GM15510 (cell line): ENCODE measurements around the gene LIMK1.

Experiments
- POLR2A ChIP-seq: IDR thresholded peaks from 3 replicates; pipeline ENCODE4 v1.6.1; 2011; ENCODE audit warnings: borderline replicate concordance; ENCODE audit not compliant: insufficient read length; ENCODE audit errors: extremely low read depth

Gene LIMK1

GRCh38 chr7:74087791-74088453 is 4.3 kb downstream of the LIMK1 start:
- no peak for TF ChIP-seq POLR2A

DNA sequence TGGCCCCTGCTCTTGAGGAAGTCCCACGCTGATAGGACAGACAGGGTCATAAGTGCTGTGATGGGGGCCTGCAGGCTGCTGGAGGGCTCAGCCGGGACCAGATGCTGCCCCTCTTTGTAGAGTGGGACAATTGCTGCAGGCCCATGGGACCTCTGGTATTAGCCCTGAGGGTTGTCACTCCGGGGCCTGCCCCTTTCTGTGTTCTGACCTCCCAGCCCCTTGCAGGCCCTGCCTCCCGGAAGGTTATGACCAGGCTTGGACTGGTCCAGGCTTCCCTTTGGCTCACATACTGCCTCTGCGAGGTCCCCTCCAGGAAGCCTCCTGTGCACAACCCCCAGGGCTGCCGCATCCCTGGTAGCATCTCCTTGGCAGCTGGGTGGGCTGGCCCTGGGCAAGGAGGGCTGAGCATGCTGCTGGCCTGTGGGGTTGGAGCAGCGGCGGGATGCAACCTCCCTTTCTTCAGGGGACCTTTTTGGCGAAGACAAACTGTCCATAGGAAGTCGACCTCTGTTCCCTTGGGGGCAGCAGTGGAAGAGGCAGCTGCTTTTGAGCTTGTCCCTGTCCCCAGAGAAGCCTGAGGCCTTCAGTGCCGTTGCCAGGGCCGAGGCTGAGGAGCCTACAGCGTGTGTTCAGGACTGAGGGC is 8.8 kb downstream of the LIMK1 start:
- no peak for TF ChIP-seq POLR2A

DNA sequence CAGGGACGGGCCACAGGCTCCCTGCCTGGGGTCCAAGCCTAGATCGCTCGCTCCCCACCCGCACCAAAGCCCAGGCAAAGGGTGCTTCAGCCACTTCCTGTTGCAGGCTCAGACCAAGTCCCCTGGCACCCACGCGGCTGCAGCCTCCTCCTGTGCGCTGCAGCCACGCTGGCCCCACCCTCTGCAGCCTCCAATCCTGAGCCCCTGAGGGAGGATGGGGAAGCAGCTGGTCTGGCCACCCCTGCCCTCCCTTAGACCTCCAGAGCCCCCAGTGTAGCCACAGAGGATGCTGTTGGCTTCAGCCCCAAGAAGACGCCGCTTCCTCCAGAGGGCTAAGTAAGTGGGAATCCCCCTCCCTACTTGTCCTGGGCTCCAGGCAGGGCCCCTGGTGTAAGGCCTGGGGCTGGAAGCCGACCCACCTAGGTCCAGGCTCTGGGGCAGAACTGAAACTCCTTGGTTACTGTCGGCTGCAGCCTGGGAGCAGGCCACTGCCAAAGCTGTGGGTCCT is 9.4 kb downstream of the LIMK1 start:
- TF ChIP-seq POLR2A = peak; percentile 62

- peak; percentile 37 for TF ChIP-seq POLR2A
These were observed 10.1 kb downstream of the LIMK1 start for GRCh38 chr7:74093671-74094223.

GRCh38 chr7:74094224-74095101 is 10.9 kb downstream of the LIMK1 start:
- TF ChIP-seq POLR2A = peak; percentile 8

DNA sequence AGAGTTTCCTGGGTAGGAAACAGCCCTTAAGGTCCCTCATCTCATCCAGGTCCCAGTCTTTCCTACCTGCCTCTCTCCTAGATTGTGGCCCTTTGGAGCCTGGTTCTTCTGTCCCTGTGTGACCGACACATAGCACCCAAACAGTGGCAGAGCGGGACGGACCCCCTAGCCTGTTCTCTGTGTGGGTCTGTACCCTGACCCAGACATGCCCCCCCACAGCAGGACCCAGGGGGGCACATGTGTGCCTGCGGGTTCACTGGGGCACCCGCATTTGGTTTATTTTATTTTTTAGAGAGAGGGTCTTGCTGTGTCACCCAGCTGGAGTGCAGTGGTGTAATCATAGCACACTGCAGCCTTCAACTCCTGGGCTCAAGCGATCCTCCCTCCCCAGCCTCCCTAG is 11.5 kb downstream of the LIMK1 start:
- TF ChIP-seq POLR2A = no peak

GRCh38 chr7:74097937-74098614 is 14.5 kb downstream of the LIMK1 start:
- TF ChIP-seq POLR2A = no peak

DNA sequence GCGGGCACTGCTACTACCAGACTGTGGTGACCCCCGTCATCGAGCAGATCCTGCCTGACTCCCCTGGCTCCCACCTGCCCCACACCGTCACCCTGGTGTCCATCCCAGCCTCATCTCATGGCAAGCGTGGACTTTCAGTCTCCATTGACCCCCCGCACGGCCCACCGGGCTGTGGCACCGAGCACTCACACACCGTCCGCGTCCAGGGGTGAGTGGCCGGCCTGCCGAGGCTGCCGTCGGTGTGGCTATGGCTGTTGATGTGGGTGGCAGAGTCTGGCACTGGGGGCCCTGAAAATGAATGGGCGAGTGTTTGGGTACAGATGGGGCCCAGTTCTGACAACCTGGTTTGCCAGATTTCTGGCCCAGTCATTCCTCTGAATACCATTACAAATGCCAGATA is 15.4 kb downstream of the LIMK1 start:
- TF ChIP-seq POLR2A = no peak

DNA sequence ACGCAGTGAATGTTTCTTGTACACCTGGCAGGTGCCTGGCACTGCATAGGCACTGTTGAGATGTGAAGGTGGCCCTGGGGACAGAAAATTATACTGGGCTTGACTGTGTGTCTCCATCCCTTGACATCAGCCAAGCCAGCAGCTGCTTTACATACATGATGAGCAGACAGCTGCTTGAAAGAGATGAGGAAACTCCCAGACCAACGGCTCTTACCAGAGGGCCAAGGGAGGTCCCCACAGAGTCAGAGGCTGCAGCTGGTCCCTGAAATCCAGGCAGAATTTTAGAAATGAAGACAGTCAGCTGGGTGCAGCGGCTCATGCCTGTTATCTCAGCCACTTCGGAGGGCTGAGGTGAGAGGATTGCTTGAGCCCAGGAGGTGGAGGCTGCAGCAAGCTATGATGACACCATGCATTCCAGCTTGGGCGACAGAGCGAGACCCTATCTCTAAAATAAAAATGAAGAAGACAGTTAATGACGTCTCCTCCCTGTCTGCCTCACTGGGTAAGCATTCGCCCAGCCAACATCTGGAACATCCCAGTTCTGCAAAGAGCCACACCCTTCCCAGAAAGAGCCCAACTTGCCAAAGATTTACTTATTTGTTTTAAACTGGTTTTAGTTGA is 17.6 kb downstream of the LIMK1 start:
- TF ChIP-seq POLR2A = no peak

- no peak for TF ChIP-seq POLR2A
These were observed 19.7 kb downstream of the LIMK1 start for GRCh38 chr7:74103219-74103772.

GRCh38 chr7:74104702-74105101 is 21.1 kb downstream of the LIMK1 start:
- TF ChIP-seq POLR2A = no peak

DNA sequence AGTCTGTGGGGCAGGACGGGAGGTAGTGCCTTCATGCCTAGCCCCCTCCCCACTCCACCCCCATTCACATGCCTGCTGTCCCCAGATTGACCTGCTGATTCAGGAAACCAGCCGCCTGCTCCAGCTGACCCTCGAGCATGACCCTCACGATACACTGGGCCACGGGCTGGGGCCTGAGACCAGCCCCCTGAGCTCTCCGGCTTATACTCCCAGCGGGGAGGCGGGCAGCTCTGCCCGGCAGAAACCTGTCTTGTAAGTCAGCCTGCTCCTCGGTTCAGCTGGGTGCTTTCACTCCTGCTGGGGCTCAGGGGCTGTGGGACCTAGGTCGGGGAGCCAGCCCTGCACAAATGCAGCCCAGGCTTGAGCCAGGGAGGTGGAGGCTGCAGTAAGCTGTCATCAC is 22.4 kb downstream of the LIMK1 start:
- no peak for TF ChIP-seq POLR2A

- TF ChIP-seq POLR2A = no peak
These were observed 23.2 kb downstream of the LIMK1 start for GRCh38 chr7:74106846-74107245.

GRCh38 chr7:74115326-74115725 is 31.7 kb downstream of the LIMK1 start:
- no peak for TF ChIP-seq POLR2A

DNA sequence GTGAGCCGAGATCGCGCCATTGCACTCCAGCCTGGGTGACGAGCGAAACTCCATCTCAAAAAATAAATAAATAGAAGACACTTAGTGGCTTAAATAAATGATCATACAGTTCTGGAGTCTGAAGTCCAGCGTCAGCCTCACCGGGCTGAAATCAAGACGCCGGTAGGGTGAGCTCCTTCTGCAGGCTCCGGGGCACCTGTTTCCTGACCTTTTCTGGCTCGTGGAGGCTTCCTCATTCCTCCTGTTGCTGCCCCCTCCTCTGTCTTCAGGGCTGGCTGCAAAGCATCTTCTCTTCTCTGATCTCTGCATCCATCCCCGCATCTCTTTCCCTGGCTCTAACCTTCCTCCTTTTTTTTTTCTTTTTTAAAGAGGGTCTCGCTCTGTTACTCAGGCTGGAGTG is 32.8 kb downstream of the LIMK1 start:
- no peak for TF ChIP-seq POLR2A

- no peak for TF ChIP-seq POLR2A
These were observed 36.2 kb downstream of the LIMK1 start for GRCh38 chr7:74119831-74120230.
